ENCODE results near the gene FAM219B. TPM values are rescaled to one million over a fixed set of nuclear protein-coding genes. Genes with fewer than 3 reads are reported as not detected.

Gene FAM219B, protein sequence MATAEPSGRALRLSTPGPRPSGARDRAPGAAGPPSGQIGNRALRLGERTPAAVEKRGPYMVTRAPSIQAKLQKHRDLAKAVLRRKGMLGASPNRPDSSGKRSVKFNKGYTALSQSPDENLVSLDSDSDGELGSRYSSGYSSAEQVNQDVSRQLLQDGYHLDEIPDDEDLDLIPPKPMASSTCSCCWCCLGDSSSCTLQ
- 85.6 TPM for polyA plus RNA-seq (2012; ENCODE audit: insufficient read depth, insufficient read length, low read depth)

DNA sequence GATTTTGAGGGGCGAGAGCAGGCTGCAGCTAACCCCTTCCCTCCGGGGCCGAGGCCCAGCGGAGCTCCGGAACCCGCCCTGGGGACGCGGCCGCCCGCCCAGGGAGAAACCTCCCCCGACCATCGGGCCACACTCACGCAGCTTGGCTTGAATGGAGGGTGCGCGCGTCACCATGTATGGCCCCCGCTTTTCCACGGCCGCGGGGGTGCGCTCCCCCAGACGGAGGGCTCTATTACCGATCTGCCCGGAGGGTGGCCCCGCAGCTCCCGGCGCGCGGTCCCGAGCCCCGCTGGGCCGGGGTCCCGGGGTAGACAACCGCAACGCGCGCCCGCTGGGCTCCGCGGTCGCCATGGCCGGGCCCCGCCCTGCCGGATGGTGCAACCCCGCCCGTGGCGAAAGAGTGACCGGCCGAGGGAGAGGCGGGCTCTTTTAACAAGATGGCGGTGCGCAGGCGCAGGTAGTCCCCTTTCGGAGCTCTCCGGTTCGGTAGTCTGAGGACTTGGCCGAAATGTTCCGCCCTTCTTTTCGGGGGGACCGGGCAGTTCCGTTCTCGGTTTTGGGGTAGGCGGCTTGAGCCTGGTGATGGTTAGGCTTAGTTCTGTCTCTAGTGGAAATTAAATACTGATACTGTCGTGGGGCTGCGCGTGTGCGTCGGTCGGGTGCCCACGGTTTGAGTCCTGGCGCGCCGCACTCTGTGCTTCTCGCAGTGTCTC, at the start of gene FAM219B:
Gene FAM219B (minus strand): TSS at position 402 of the 713 bp plus-strand sequence. CDS start 51 bp downstream, at position 351.
- H3K36me3 ChIP-seq: peaks cover 34% of the 10 kb centered on the region
- TF ChIP-seq, protein P1, sequence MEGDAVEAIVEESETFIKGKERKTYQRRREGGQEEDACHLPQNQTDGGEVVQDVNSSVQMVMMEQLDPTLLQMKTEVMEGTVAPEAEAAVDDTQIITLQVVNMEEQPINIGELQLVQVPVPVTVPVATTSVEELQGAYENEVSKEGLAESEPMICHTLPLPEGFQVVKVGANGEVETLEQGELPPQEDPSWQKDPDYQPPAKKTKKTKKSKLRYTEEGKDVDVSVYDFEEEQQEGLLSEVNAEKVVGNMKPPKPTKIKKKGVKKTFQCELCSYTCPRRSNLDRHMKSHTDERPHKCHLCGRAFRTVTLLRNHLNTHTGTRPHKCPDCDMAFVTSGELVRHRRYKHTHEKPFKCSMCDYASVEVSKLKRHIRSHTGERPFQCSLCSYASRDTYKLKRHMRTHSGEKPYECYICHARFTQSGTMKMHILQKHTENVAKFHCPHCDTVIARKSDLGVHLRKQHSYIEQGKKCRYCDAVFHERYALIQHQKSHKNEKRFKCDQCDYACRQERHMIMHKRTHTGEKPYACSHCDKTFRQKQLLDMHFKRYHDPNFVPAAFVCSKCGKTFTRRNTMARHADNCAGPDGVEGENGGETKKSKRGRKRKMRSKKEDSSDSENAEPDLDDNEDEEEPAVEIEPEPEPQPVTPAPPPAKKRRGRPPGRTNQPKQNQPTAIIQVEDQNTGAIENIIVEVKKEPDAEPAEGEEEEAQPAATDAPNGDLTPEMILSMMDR (IDR thresholded peaks at IDR 0.05; ENCODE audit: low read depth, low read length): no peak
- no peaks in the 10 kb centered on the region for H3K27me3 ChIP-seq
- H3K4me1 ChIP-seq: no peaks in the 10 kb centered on the region
- no peaks in the 10 kb centered on the region for H3K9me3 ChIP-seq
- DNase-seq: peak; percentile 94
- peak within 1 kb of the TSS; percentile 94 for H3K4me3 ChIP-seq (ENCODE audit: low read depth, low read length)

DNA sequence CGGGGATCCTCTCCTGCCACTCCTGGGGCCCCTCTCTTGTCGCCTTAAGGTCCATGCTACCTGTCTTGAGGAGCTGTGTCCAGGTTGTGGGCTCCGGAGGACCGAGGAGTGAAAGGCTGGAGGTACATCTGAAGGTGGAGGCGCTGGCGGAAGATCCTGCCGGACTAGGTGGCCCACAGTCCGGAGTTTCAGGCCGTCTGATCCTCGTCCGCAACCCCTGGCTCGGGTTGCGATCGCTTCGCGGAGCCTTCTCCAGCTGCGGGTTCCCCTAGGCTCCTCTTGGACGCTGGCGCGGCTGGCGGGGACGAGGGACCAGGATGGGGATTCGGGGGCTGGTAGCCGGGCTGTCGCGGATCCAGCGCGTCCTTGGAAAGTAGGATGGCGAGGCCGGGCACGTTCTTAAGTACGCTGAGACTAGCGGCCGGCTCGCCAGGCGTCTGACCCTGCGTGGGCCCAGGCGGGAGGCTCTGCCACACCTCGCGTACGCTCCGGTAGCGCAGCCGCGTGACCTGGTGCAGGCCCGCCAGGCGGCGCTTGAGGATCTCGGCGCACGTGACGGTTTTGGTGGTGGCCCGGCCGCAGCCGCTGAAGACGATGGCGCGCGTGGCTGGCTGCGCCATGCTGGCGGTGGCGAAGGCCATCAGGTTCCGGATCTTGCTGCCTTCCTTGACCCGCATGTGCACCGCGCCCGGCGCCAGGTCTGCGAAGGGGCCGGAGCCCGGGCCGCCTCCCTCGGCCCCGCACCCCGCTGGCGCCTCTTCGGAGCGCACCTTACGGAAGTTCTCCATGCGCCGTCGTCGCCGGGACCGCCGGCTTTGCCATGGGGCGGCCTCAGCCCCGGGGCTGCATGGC, 49.4 kb upstream of the FAM219B start:
- peak; percentile 36 for DNase-seq
- H3K9me3 ChIP-seq: no peaks in the 10 kb centered on the region
- H3K27me3 ChIP-seq: no peaks in the 10 kb centered on the region
- H3K4me1 ChIP-seq: peaks cover 4% of the 10 kb centered on the region
- peak overlapping the region; percentile 73 for H3K4me3 ChIP-seq (ENCODE audit: low read depth, low read length)
- TF ChIP-seq, protein P1 (IDR thresholded peaks at IDR 0.05; ENCODE audit: low read depth, low read length): peak; percentile 6; the same call in 1 of the 2 replicates
- no peaks in the 10 kb centered on the region for H3K36me3 ChIP-seq

DNA sequence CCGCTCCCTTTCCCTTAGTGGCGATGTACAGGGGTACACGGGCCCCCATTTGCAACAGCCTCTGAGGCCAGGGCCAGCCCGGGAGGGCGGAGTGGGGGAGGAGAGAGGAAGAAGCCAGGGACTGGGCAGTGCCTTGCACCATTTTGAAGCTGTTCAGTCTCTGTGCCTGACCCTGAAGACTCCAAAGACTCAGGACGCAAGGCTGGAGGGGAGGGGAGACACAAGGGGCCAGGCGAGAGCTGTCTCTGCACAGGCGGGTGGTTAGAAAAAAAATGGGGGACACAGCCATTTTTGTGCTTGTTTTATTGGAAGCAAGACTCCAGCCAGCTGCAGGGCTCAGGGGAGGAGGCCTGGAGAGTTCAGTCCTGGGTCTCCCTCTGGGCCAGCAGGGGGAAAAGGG, 48.4 kb upstream of the FAM219B start:
- DNase-seq: peak; percentile 34
- no peaks in the 10 kb centered on the region for H3K36me3 ChIP-seq
- H3K4me3 ChIP-seq (ENCODE audit: low read depth, low read length): peak overlapping the region; percentile 73
- TF ChIP-seq, protein P1 (IDR thresholded peaks at IDR 0.05; ENCODE audit: low read depth, low read length): no peak
- H3K9me3 ChIP-seq: no peaks in the 10 kb centered on the region
- no peaks in the 10 kb centered on the region for H3K27me3 ChIP-seq
- H3K4me1 ChIP-seq: peaks cover 7% of the 10 kb centered on the region

DNA sequence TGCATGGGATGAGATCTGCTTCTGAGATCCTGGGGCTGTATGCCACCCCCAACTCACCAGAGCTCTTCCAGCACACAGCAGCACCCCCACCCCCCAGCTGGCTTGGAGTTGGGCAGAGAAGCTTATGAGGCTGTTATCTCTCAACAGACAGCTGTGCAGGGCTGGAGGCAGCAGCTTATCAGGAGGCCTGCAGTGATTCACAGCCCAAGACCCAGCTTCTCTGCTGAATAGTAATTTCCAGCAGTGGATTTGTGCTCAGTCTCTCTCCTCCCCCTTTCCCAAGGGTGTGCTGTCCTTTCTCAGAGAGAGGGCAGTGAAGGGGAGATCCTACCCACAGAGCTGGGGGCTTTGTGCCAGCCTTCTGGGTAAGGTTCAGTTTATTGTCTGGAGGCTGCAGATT, 47.9 kb upstream of the FAM219B start:
- no peaks in the 10 kb centered on the region for H3K9me3 ChIP-seq
- H3K27me3 ChIP-seq: no peaks in the 10 kb centered on the region
- TF ChIP-seq, protein P1 (IDR thresholded peaks at IDR 0.05; ENCODE audit: low read depth, low read length): no peak
- peak; percentile 94 for DNase-seq
- H3K4me3 ChIP-seq (ENCODE audit: low read depth, low read length): peak overlapping the region; percentile 73
- H3K4me1 ChIP-seq: peaks cover 9% of the 10 kb centered on the region
- H3K36me3 ChIP-seq: no peaks in the 10 kb centered on the region

DNA sequence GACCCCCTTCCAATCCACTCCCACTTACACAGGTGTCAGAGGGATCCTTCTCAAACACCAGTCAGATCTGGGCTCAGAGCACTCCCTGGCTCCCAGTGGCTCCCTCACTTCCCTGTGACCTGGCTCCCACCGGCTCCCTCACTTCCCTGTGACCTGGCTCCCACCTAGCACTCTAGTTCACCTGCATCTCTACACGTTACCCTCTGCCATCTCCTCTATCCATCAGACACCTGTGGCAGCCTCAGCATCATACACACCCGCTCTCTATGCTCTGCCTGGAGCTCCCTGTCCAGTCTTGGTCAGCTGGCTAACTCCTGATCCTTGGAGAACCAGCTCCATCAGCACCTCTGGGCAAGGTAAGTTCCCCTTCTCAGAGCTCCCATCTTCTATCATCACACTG, 44.4 kb upstream of the FAM219B start:
- TF ChIP-seq, protein P1 (IDR thresholded peaks at IDR 0.05; ENCODE audit: low read depth, low read length): no peak
- Histone ChIP-seq H3K4me3 (ENCODE audit: low read depth, low read length) (no peak overlapping the region), H3K27me3 (no peaks in the 10 kb centered on the region), H3K4me1 (peaks cover 11% of the 10 kb centered on the region), H3K36me3 (no peaks in the 10 kb centered on the region), H3K9me3 (no peaks in the 10 kb centered on the region)
- no peak for DNase-seq
